Hepatocyte (in vitro differentiated cells): ENCODE data around the gene MOB2. TPM values are rescaled to one million over a fixed set of nuclear protein-coding genes. Genes with fewer than 3 reads are reported as not detected.

Experiments
- DNase-seq: peaks from one replicate; pipeline ENCODE4 v3.0.0-alpha.2; 2016; ENCODE audit warnings: low spot score
- H2AFZ ChIP-seq: fragments of 200-600 bp; sonication (generic); 2 replicates; pipeline ENCODE4 v1.6.0; 2016; ENCODE audit warnings: antibody characterized with exemption, mild to moderate bottlenecking
- H3K27ac ChIP-seq: fragments of 200-600 bp; sonication (generic); 2 replicates; pipeline ENCODE4 v1.5.1; 2016; ENCODE audit warnings: mild to moderate bottlenecking
- H3K27me3 ChIP-seq: fragments of 200-600 bp; sonication (generic); 2 replicates; pipeline ENCODE4 v1.6.1; 2016
- H3K36me3 ChIP-seq: fragments of 200-600 bp; sonication (generic); replicated peaks from 2 replicates; pipeline ENCODE4 v1.5.1; 2016; ENCODE audit warnings: low read depth; ENCODE audit not compliant: insufficient read depth
- H3K4me1 ChIP-seq: fragments of 200-600 bp; sonication (generic); 2 replicates; pipeline ENCODE4 v1.5.1; 2016; ENCODE audit warnings: mild to moderate bottlenecking, moderate library complexity; ENCODE audit not compliant: insufficient read depth
- H3K4me2 ChIP-seq: fragments of 200-600 bp; sonication (generic); 2 replicates; pipeline ENCODE4 v1.6.0; 2016
- H3K4me3 ChIP-seq: fragments of 200-600 bp; sonication (generic); 2 replicates; pipeline ENCODE4 v1.5.1; 2016; ENCODE audit warnings: mild to moderate bottlenecking
- H3K79me2 ChIP-seq: fragments of 200-600 bp; sonication (generic); 2 replicates; pipeline ENCODE4 v1.6.0; 2017; ENCODE audit warnings: mild to moderate bottlenecking
- H3K9me2 ChIP-seq: fragments of 200-600 bp; sonication (generic); replicated peaks from 2 replicates; pipeline ENCODE4 v1.6.0; 2017; ENCODE audit warnings: mild to moderate bottlenecking; ENCODE audit not compliant: insufficient read depth
- H3K9me3 ChIP-seq: fragments of 200-600 bp; sonication (generic); 2 replicates; pipeline ENCODE4 v1.5.1; 2016; ENCODE audit warnings: low read depth, mild to moderate bottlenecking
- H4K20me1 ChIP-seq: fragments of 200-600 bp; sonication (generic); 2 replicates; pipeline ENCODE4 v1.6.0; 2016; ENCODE audit warnings: mild to moderate bottlenecking; ENCODE audit not compliant: insufficient read depth, poor library complexity, severe bottlenecking
- CTCF ChIP-seq: fragments of 200-600 bp; sonication (generic); IDR thresholded peaks from 2 replicates; pipeline ENCODE4 v1.5.1; 2016; ENCODE audit warnings: antibody characterized with exemption, mild to moderate bottlenecking; ENCODE audit not compliant: poor library complexity
- EZH2 ChIP-seq: fragments of 200-600 bp; sonication (generic); IDR thresholded peaks from 2 replicates; pipeline ENCODE4 v1.6.1; 2016; ENCODE audit warnings: antibody characterized with exemption, mild to moderate bottlenecking, borderline replicate concordance
- EZH2phosphoT487 ChIP-seq: fragments of 200-600 bp; sonication (generic); IDR thresholded peaks from one replicate; pipeline ENCODE4 v1.6.1; 2018; ENCODE audit warnings: antibody characterized with exemption, mild to moderate bottlenecking, low read depth, moderate library complexity; ENCODE audit not compliant: unreplicated experiment, severe bottlenecking
- WGBS: methylation state at CpG from one replicate; pipeline ENCODE4 v1.1.6; 2016; ENCODE audit warnings: low lambda C conversion rate; ENCODE audit errors: missing lambda C conversion rate; 5-methylcytosine and 5-hydroxymethylcytosine counted together
- polyA plus RNA-seq: library from polyadenylated mRNA; unstranded; fragments of >200 nt; fragmentation: Nextera tagmentation; extraction: Ambion mirVana; gene quantifications from 2 replicates; pipeline ENCODE4 v1.2.1, GENCODE V29; 2016
- total RNA-seq: library from RNA; depleted of rRNA; stranded (reverse); fragments of >200 nt; gene quantifications from 2 replicates; pipeline ENCODE4 v1.2.3, GENCODE V29; 2014

Gene MOB2
- total and polyA plus RNA-seq, 2 experiments from 2014 or later = 12.5 to 48.2 TPM

- 84% methylated on average over 17 of the region's 31 CpGs for WGBS
Measured at GRCh38 chr11:1449490-1450243, 36.9 kb downstream of the MOB2 start.

GRCh38 chr11:1448882-1449281 is 37.7 kb downstream of the MOB2 start:
- H3K79me2 ChIP-seq = no peaks in the 10 kb centered on the region
- no peaks in the 10 kb centered on the region for H3K9me3 ChIP-seq
- DNase-seq = no peak
- no peaks in the 10 kb centered on the region for H3K4me1 ChIP-seq
- no peak for TF ChIP-seq CTCF
- no peak for TF ChIP-seq EZH2
- no peak for TF ChIP-seq EZH2phosphoT487
- no peaks in the 10 kb centered on the region for H3K36me3 ChIP-seq
- H3K27ac ChIP-seq = no peak overlapping the region
- H3K4me3 ChIP-seq = no peak overlapping the region
- H3K4me2 ChIP-seq = no peak overlapping the region
- H4K20me1 ChIP-seq = no peaks in the 10 kb centered on the region
- H2AFZ ChIP-seq = no peak overlapping the region
- H3K9me2 ChIP-seq = no peaks in the 10 kb centered on the region
- 91% methylated on average over 24 of the region's 24 CpGs for WGBS
- H3K27me3 ChIP-seq = no peaks in the 10 kb centered on the region

More at GRCh38 chr11:1449490-1450243, 36.9 kb downstream of the MOB2 start:
- Histone ChIP-seq H3K9me2 (no peaks in the 10 kb centered on the region), H3K4me1 (no peaks in the 10 kb centered on the region), H2AFZ (no peak overlapping the region), H3K4me2 (no peak overlapping the region), H3K36me3 (no peaks in the 10 kb centered on the region), H4K20me1 (no peaks in the 10 kb centered on the region), H3K4me3 (no peak overlapping the region), H3K27ac (no peak overlapping the region), H3K79me2 (no peaks in the 10 kb centered on the region), H3K9me3 (no peaks in the 10 kb centered on the region), H3K27me3 (no peaks in the 10 kb centered on the region)
- DNase-seq = no peak
- TF ChIP-seq EZH2phosphoT487 (no peak), EZH2 (no peak), CTCF (no peak)

- WGBS = 90% methylated on average over 48 of the region's 49 CpGs
- no peak overlapping the region for H3K4me2 ChIP-seq
- H3K9me3 ChIP-seq = no peaks in the 10 kb centered on the region
- no peaks in the 10 kb centered on the region for H3K4me1 ChIP-seq
- H3K27ac ChIP-seq = no peak overlapping the region
- TF ChIP-seq EZH2 (no peak), CTCF (no peak), EZH2phosphoT487 (no peak)
- H3K27me3 ChIP-seq = no peaks in the 10 kb centered on the region
- H2AFZ ChIP-seq = no peak overlapping the region
- no peak for DNase-seq
- H3K36me3 ChIP-seq = no peaks in the 10 kb centered on the region
- no peaks in the 10 kb centered on the region for H3K9me2 ChIP-seq
- H3K79me2 ChIP-seq = no peaks in the 10 kb centered on the region
- no peak overlapping the region for H3K4me3 ChIP-seq
- no peaks in the 10 kb centered on the region for H4K20me1 ChIP-seq
Measured at GRCh38 chr11:1447845-1448825, 38.4 kb downstream of the MOB2 start.
